ENCODE results near the gene POLG2. TPM values are rescaled to one million over a fixed set of nuclear protein-coding genes. Genes with fewer than 3 reads are reported as not detected.
"Not testable (repeated sequence)": the region's sequence is repeated elsewhere in the genome, so short reads cannot be mapped to it uniquely, and the experiment has no call there.

The POLG2 gene
- total RNA-seq, 4 donors from 2014 or later, result 1.4 to 5.6 (median 2.6) TPM

GRCh38 chr17:64441772-64442540 lies 54.9 kb downstream of the POLG2 start:
- H3K27me3 ChIP-seq, result no peaks in the 10 kb centered on the region
- intact Hi-C loops (cut with DNase I; ENCODE audit: low total_unique reads) (no loop called here), in situ Hi-C loops (cut with MboI; ENCODE audit: low sequenced_read_pairs in 4 of 4) (loop anchor here in 1 of 4 donors (25.0 kb wide), 1 partner anchor 530 kb away; the partner anchor contains the start of genes CSHL1 and GH1)
- peak; percentile 6 to 16 for DNase-seq
- H3K27ac ChIP-seq, result no peak overlapping the region
- H3K36me3 ChIP-seq, result no peaks in the 10 kb centered on the region
- TF ChIP-seq CTCF (IDR thresholded peaks at IDR 0.05 in 4 of 5, conservative IDR thresholded peaks at IDR 0.05 in 1 of 5) (no peak), POLR2A (IDR thresholded peaks at IDR 0.05) (no peak)
- no peaks in the 10 kb centered on the region for H3K4me1 ChIP-seq
- no peak for ATAC-seq
- H3K4me3 ChIP-seq, result no peak overlapping the region
- peaks cover 0 to 8% (median 0%) of the 10 kb centered on the region in 3 donors for H3K9me3 ChIP-seq

DNA sequence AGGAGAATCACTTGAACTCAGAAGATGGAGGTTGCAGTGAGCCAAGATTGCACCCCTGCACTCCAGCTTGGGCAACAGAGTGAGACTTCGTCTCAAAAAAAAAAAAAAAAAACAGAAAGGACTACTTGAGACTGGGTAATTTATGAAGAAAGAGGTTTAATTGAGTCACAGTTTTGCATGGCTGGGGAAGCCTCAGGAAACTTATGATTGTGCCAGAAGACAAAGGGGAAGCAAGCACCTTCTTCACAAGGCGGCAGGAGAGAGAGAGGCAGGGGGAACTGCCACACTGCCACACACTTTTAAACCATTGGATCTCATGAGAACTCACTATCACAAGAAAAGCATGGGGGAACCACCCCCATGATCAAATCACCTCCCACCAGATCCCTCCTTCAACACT lies 56.9 kb downstream of the POLG2 start:
- Histone ChIP-seq H3K27ac (no peak overlapping the region), H3K9me3 (peaks cover 0 to 8% (median 0%) of the 10 kb centered on the region in 3 donors), H3K36me3 (no peaks in the 10 kb centered on the region), H3K4me3 (no peak overlapping the region), H3K27me3 (no peaks in the 10 kb centered on the region), H3K4me1 (no peaks in the 10 kb centered on the region)
- TF ChIP-seq POLR2A (IDR thresholded peaks at IDR 0.05), result no peak
- no peak for TF ChIP-seq CTCF (IDR thresholded peaks at IDR 0.05 in 4 of 5, conservative IDR thresholded peaks at IDR 0.05 in 1 of 5)
- intact Hi-C loops (cut with DNase I; ENCODE audit: low total_unique reads), result no loop called here
- in situ Hi-C loops (cut with MboI; ENCODE audit: low sequenced_read_pairs in 4 of 4), result loop anchor here in 1 of 4 donors (25.0 kb wide), 1 partner anchor 528 kb away; the partner anchor contains the start of genes CSHL1 and GH1
- ATAC-seq, result no peak
- DNase-seq, result no peak

GRCh38 chr17:64439521-64439920 lies 57.3 kb downstream of the POLG2 start:
- H3K27ac ChIP-seq; H3K9me3 ChIP-seq; DNase-seq; H3K36me3 ChIP-seq; H3K4me1 ChIP-seq; ATAC-seq; H3K4me3 ChIP-seq; H3K27me3 ChIP-seq; intact Hi-C loops (cut with DNase I; ENCODE audit: low total_unique reads): not testable (repeated sequence)
- in situ Hi-C loops (cut with MboI; ENCODE audit: low sequenced_read_pairs in 4 of 4), result loop anchor here in 1 of 4 donors (25.0 kb wide), 1 partner anchor 527 kb away; the partner anchor contains the start of genes CSHL1 and GH1

DNA sequence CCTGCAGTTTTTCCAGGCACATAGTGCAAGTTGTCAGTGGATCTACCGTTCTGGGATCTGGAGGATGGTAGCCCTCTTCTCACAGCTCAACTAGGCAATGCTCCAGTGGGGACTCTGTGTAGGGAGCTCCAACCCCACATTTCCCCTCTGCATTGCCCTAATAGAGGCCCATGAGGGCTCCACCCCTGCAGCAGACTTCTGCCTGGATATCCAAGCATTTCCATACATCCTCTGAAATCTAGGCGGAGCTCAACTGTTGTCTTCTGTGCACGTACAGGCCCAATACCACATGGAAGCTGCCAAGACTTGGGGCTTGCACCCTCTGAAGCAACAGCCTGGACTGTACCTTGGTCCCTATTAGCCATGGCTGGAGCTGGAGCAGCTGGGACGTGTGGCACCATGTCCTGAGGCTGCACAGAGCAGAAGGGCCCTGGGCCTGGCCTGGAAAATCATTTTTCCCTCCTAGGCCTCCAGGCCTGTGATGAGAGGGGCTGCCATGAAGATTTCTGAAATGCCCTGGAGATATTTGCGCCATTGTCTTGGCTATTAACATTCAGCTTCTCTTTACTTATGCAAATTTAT lies 58.8 kb downstream of the POLG2 start:
- no peaks in the 10 kb centered on the region for H3K27me3 ChIP-seq
- no peaks in the 10 kb centered on the region for H3K4me1 ChIP-seq
- H3K27ac ChIP-seq, result no peak overlapping the region
- no peak overlapping the region for H3K4me3 ChIP-seq
- in situ Hi-C loops (cut with MboI; ENCODE audit: low sequenced_read_pairs in 4 of 4), result loop anchor here in 1 of 4 donors (25.0 kb wide), 1 partner anchor 526 kb away; the partner anchor contains the start of genes CSHL1 and GH1
- TF ChIP-seq CTCF (IDR thresholded peaks at IDR 0.05 in 4 of 5, conservative IDR thresholded peaks at IDR 0.05 in 1 of 5), result no peak
- TF ChIP-seq POLR2A (IDR thresholded peaks at IDR 0.05), result no peak
- H3K36me3 ChIP-seq, result no peaks in the 10 kb centered on the region
- DNase-seq (no peak), ATAC-seq (no peak)
- intact Hi-C loops (cut with DNase I; ENCODE audit: low total_unique reads), result no loop called here
- peaks cover 0 to 8% (median 0%) of the 10 kb centered on the region in 3 donors for H3K9me3 ChIP-seq

- no peak for TF ChIP-seq CTCF (IDR thresholded peaks at IDR 0.05 in 4 of 5, conservative IDR thresholded peaks at IDR 0.05 in 1 of 5)
- TF ChIP-seq POLR2A (IDR thresholded peaks at IDR 0.05), result no peak
- DNase-seq, result no peak
- in situ Hi-C loops (cut with MboI; ENCODE audit: low sequenced_read_pairs in 4 of 4), result loop anchor here in 1 of 4 donors (25.0 kb wide), 1 partner anchor 519 kb away; the partner anchor contains the start of genes CSHL1 and GH1
- H3K9me3 ChIP-seq, result no peaks in the 10 kb centered on the region
- intact Hi-C loops (cut with DNase I; ENCODE audit: low total_unique reads), result no loop called here
- no peak overlapping the region for H3K4me3 ChIP-seq
- no peaks in the 10 kb centered on the region for H3K36me3 ChIP-seq
- no peaks in the 10 kb centered on the region for H3K4me1 ChIP-seq
- H3K27me3 ChIP-seq, result peaks cover 0 to 5% (median 0%) of the 10 kb centered on the region in 3 donors
- H3K27ac ChIP-seq, result no peak overlapping the region
- ATAC-seq, result no peak
These were observed 65.3 kb downstream of the POLG2 start for GRCh38 chr17:64431534-64431933.

- H3K4me3 ChIP-seq; intact Hi-C loops (cut with DNase I; ENCODE audit: low total_unique reads); ATAC-seq; H3K27ac ChIP-seq; H3K27me3 ChIP-seq; H3K36me3 ChIP-seq; H3K9me3 ChIP-seq; DNase-seq; H3K4me1 ChIP-seq: not testable (repeated sequence)
- in situ Hi-C loops (cut with MboI; ENCODE audit: low sequenced_read_pairs in 4 of 4), result loop anchor here in 1 of 4 donors (25.0 kb wide), 1 partner anchor 518 kb away; the partner anchor contains the start of genes CSHL1 and GH1
These were observed 66.8 kb downstream of the POLG2 start for GRCh38 chr17:64430036-64430435.

All from gastrocnemius medialis (tissue), 4 donors.